Mesothelial cell of epicardium (in vitro differentiated cells): Measurements from ENCODE around the gene CAPZA3. TPM values are rescaled to one million over a fixed set of nuclear protein-coding genes. Genes with fewer than 3 reads are reported as not detected.

Experiments used
- DNase-seq, 2 experiments: peaks; one replicate each; pipeline ENCODE4 v3.0.0; 2021; ENCODE audit warnings: low spot score in 2 of 2; ENCODE audit not compliant: unreplicated experiment in 2 of 2
- H3K27ac Mint-ChIP-seq: 2 replicates; pipeline ENCODE4 v1.8.0; 2021; ENCODE audit warnings: mixed read lengths
- H3K27me3 Mint-ChIP-seq: 2 replicates; pipeline ENCODE4 v1.8.0; 2021; ENCODE audit warnings: low read depth, mixed read lengths
- H3K36me3 Mint-ChIP-seq: 2 replicates; pipeline ENCODE4 v1.8.0; 2021; ENCODE audit warnings: mixed read lengths
- H3K4me1 Mint-ChIP-seq: 2 replicates; pipeline ENCODE4 v1.8.0; 2021; ENCODE audit warnings: mixed read lengths
- H3K4me3 Mint-ChIP-seq: 2 replicates; pipeline ENCODE4 v1.8.0; 2021; ENCODE audit warnings: mild to moderate bottlenecking, moderate library complexity, mixed read lengths
- H3K9me3 Mint-ChIP-seq: 2 replicates; pipeline ENCODE4 v1.8.0; 2021; ENCODE audit warnings: mixed read lengths
- total RNA-seq: library from RNA; stranded (reverse); gene quantifications from 3 replicates; pipeline ENCODE4 v1.2.1, GENCODE V29; 2021
- TF ChIP-seq, protein P1 (sequence below): fragments of 200-600 bp; sonication (generic); IDR thresholded peaks from one replicate; pipeline ENCODE4 v1.5.0; 2021; ENCODE audit warnings: antibody characterized with exemption; ENCODE audit not compliant: unreplicated experiment

CAPZA3 gene
- total RNA-seq, 1 donor from 2014 or later: 0.20 TPM

DNA sequence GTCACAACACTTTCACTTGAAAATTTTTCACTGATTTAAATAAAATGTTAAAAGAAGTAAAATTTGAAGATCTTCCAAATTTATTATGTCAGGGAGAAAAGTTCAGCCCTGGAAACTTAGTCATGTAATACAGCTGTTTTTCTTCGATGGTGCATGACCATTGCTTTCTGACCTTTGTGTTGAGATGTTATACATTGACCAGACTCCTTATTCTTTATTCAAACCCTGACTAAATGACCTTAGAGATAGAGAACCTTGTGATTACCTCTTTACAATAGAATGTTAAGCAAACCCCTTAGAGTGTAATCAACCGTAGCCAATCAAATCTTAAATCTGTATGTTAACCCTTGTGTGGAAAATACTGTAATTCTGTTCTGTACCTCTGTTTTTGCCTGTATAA is 34.6 kb upstream of the CAPZA3 start:
- TF ChIP-seq, protein P1, sequence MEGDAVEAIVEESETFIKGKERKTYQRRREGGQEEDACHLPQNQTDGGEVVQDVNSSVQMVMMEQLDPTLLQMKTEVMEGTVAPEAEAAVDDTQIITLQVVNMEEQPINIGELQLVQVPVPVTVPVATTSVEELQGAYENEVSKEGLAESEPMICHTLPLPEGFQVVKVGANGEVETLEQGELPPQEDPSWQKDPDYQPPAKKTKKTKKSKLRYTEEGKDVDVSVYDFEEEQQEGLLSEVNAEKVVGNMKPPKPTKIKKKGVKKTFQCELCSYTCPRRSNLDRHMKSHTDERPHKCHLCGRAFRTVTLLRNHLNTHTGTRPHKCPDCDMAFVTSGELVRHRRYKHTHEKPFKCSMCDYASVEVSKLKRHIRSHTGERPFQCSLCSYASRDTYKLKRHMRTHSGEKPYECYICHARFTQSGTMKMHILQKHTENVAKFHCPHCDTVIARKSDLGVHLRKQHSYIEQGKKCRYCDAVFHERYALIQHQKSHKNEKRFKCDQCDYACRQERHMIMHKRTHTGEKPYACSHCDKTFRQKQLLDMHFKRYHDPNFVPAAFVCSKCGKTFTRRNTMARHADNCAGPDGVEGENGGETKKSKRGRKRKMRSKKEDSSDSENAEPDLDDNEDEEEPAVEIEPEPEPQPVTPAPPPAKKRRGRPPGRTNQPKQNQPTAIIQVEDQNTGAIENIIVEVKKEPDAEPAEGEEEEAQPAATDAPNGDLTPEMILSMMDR: no peak
- Mint-ChIP-seq H3K27me3 (no peaks in the 10 kb centered on the region), H3K27ac (no peak overlapping the region), H3K9me3 (peaks cover 12% of the 10 kb centered on the region), H3K4me3 (no peak overlapping the region), H3K36me3 (no peaks in the 10 kb centered on the region), H3K4me1 (no peaks in the 10 kb centered on the region)
- no peak for DNase-seq

DNA sequence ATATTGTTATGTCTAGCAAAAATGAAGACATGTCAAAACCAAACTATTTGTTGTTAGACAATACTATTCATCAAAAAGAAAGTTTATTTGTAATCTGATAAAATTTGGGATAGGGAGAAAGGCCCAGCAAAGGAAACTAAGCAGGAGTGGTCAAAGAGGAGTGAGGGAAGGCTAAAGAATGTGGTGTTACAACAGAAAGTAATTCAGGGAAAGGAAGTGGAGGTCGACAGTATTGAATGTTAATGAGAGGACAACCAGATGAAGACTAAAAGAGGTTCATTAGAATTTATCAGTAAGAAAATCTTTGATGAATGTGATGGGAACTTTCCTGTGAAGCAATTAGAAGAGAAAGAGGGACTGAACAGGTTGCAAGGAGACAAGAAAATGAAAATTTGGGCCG is 34.0 kb upstream of the CAPZA3 start:
- Mint-ChIP-seq H3K4me3 (no peak overlapping the region), H3K9me3 (peaks cover 16% of the 10 kb centered on the region), H3K4me1 (no peaks in the 10 kb centered on the region), H3K27ac (no peak overlapping the region), H3K27me3 (no peaks in the 10 kb centered on the region), H3K36me3 (no peaks in the 10 kb centered on the region)
- no peak for DNase-seq
- TF ChIP-seq, protein P1: no peak

DNA sequence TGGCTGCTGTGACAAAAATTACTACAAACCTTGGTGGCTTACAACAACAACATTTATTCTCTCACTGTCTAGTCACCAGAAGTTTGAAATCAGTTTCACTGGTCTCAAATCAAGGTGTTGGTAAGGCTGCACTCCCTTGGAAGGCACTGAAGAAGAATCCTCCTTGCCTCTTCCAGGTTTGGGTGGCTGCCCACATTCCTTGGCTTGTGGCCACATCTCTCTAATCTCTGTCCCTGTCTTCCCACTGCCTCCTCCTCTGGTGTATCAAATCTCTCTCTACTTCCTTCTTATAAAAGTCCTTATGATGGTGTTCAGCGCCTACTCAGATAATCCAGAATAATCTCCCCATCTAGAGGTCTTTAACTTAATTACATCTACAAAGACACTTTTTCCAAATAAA is 31.1 kb upstream of the CAPZA3 start:
- H3K4me1 Mint-ChIP-seq: no peaks in the 10 kb centered on the region
- H3K9me3 Mint-ChIP-seq: peaks cover 33% of the 10 kb centered on the region
- H3K4me3 Mint-ChIP-seq: no peak overlapping the region

DNA sequence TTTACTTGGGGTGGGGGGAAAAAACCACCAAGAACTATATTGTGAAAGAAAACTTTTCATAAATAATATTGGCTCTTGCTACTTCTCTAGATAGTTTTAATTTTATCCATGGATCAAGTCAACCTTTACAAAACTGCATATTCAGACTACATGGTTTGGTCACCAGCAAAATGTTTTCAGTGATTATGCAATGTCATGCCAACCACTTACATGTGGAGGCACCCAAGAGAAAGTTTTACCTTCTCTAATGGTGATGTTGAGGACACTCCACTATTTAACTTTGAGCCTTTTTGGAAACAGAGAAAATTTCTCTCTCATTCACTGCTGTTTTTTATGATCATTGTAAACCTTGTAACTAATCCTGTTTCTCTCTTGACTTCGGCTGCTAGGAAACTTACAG is 21.7 kb upstream of the CAPZA3 start:
- Mint-ChIP-seq H3K9me3 (no peaks in the 10 kb centered on the region), H3K36me3 (no peaks in the 10 kb centered on the region), H3K4me3 (no peak overlapping the region), H3K27ac (no peak overlapping the region), H3K27me3 (no peaks in the 10 kb centered on the region), H3K4me1 (no peaks in the 10 kb centered on the region)
- TF ChIP-seq, protein P1: no peak
- no peak for DNase-seq

More for the DNA sequence above, 31.1 kb upstream of the CAPZA3 start:
- Mint-ChIP-seq H3K27ac (no peak overlapping the region), H3K27me3 (no peaks in the 10 kb centered on the region), H3K36me3 (peaks cover 2% of the 10 kb centered on the region)
- TF ChIP-seq, protein P1: no peak
- no peak for DNase-seq

DNA sequence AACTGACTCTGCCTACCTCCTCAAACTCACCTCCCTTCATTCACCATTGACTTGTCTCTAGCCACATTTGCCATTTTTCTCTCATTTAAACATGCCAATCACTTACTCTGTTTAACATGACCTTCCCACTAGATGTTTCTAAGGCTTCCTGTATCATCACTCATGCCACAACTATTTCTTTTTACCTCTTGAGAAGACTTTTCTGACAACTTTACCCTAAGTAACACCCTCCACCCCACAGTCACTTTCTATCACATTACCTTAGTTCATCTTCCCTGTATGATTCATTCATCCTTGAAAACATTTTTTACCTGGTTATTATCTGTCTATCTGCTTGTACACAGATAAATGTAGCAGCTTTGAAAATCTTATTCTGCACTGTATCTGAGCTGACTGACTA is 19.5 kb upstream of the CAPZA3 start:
- Mint-ChIP-seq H3K36me3 (no peaks in the 10 kb centered on the region), H3K4me1 (no peaks in the 10 kb centered on the region), H3K4me3 (no peak overlapping the region), H3K9me3 (no peaks in the 10 kb centered on the region), H3K27me3 (no peaks in the 10 kb centered on the region), H3K27ac (no peak overlapping the region)
- TF ChIP-seq, protein P1: no peak
- no peak for DNase-seq

DNA sequence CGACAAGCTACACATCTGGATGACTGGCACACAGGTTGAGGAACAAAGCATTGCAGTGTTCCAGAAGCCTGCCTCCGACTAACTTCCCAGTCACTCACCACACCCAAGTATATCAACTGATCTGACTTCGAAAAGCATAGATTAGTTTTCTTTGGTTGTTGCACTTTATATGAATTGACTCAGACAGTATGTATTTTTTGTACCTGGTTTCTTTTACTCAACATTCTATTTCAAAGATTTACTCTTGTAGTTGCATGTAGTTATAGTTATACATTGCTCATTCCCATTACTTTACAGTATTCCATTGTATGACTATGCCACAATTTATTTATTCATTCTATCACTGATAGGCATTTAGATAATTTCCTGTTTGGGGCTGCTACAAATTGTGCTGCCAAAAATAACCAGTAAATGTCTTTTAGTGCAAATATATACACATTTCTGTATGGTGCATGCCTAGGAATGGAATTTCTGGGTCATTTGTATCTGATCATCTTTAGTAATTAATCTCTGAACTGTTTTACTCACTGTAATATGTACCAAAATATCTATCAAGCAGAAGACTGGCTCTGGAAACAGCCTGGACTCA is 17.9 kb upstream of the CAPZA3 start:
- no peaks in the 10 kb centered on the region for H3K27me3 Mint-ChIP-seq
- TF ChIP-seq, protein P1: no peak
- no peak overlapping the region for H3K27ac Mint-ChIP-seq
- no peak for DNase-seq
- H3K4me3 Mint-ChIP-seq: no peak overlapping the region
- no peaks in the 10 kb centered on the region for H3K9me3 Mint-ChIP-seq
- no peaks in the 10 kb centered on the region for H3K36me3 Mint-ChIP-seq
- H3K4me1 Mint-ChIP-seq: peaks cover 3% of the 10 kb centered on the region
